ENCODE data around the gene TNC.

- TF ChIP-seq CTCF (IDR thresholded peaks at IDR 0.05 in 8 of 11, conservative IDR thresholded peaks at IDR 0.05 in 3 of 11) = no peak
- no peak for TF ChIP-seq POLR2A (IDR thresholded peaks at IDR 0.05)
Observed at GRCh38 chr9:114988962-114989599, 128.9 kb downstream of the TNC start.

Measured in spleen (tissue), 7 donors.